Cardiac muscle cell (in vitro differentiated cells and primary cell): ENCODE measurements around the gene IZUMO4. TPM values are rescaled to one million over a fixed set of nuclear protein-coding genes. Genes with fewer than 3 reads are reported as not detected.

ENCODE experiments used
- DNase-seq, 2 donors: peaks; one replicate each; pipeline versions ENCODE4 v3.0.0 to v3.0.0-alpha.2; 2010 to 2017; ENCODE audit warnings: low read depth in 1 of 2, low spot score in 1 of 2
- H3K27ac ChIP-seq: fragments of 200-600 bp; sonication (generic); 2 replicates; pipeline ENCODE4 v1.5.1; 2016
- H3K27me3 ChIP-seq: fragments of 200-600 bp; sonication (generic); 2 replicates; pipeline ENCODE4 v1.6.0; 2016; ENCODE audit warnings: control low read depth
- H3K36me3 ChIP-seq: fragments of 200-600 bp; sonication (generic); 2 replicates; pipeline ENCODE4 v1.5.1; 2016; ENCODE audit warnings: control low read depth
- H3K4me1 ChIP-seq: fragments of 200-600 bp; sonication (generic); 2 replicates; pipeline ENCODE4 v1.8.1; 2017; ENCODE audit warnings: low read depth, mild to moderate bottlenecking, mixed run types
- H3K4me3 ChIP-seq: fragments of 200-600 bp; sonication (generic); 2 replicates; pipeline ENCODE4 v1.5.1; 2016; ENCODE audit warnings: mild to moderate bottlenecking
- H3K9me3 ChIP-seq: fragments of 200-600 bp; sonication (generic); 2 replicates; pipeline ENCODE4 v1.5.1; 2017; ENCODE audit warnings: low read depth, mild to moderate bottlenecking, control low read depth
- polyA plus RNA-seq: library from polyadenylated mRNA; unstranded; fragments of >200 nt; fragmentation: Nextera tagmentation; extraction: Ambion mirVana; gene quantifications from 2 replicates; pipeline ENCODE4 v1.2.1, GENCODE V29; 2016
- total RNA-seq: library from RNA; depleted of rRNA; stranded (reverse); fragments of >200 nt; gene quantifications from 2 replicates; pipeline ENCODE4 v1.2.3, GENCODE V29; 2016
- TF ChIP-seq, protein P1 (sequence below): IDR thresholded peaks from 2 replicates; pipeline ENCODE4 v1.5.1; 2012; ENCODE audit warnings: low read depth, mild to moderate bottlenecking, low read length

Gene IZUMO4
- total and polyA plus RNA-seq, 2 experiments from 2014 or later = 2.6 to 10.5 TPM

- Histone ChIP-seq H3K27ac (peak overlapping the region; percentile 51), H3K27me3 (no peaks in the 10 kb centered on the region)
Measured at GRCh38 chr19:2064788-2065524, 31.8 kb upstream of the IZUMO4 start.

GRCh38 chr19:2070436-2070827, 26.3 kb upstream of the IZUMO4 start:
- H3K27ac ChIP-seq = no peak overlapping the region
- H3K4me3 ChIP-seq = no peak overlapping the region
- no peaks in the 10 kb centered on the region for H3K4me1 ChIP-seq
- no peaks in the 10 kb centered on the region for H3K27me3 ChIP-seq
- H3K36me3 ChIP-seq = peaks cover 9% of the 10 kb centered on the region
- TF ChIP-seq, protein P1, sequence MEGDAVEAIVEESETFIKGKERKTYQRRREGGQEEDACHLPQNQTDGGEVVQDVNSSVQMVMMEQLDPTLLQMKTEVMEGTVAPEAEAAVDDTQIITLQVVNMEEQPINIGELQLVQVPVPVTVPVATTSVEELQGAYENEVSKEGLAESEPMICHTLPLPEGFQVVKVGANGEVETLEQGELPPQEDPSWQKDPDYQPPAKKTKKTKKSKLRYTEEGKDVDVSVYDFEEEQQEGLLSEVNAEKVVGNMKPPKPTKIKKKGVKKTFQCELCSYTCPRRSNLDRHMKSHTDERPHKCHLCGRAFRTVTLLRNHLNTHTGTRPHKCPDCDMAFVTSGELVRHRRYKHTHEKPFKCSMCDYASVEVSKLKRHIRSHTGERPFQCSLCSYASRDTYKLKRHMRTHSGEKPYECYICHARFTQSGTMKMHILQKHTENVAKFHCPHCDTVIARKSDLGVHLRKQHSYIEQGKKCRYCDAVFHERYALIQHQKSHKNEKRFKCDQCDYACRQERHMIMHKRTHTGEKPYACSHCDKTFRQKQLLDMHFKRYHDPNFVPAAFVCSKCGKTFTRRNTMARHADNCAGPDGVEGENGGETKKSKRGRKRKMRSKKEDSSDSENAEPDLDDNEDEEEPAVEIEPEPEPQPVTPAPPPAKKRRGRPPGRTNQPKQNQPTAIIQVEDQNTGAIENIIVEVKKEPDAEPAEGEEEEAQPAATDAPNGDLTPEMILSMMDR = no peak
- DNase-seq = no peak
- no peaks in the 10 kb centered on the region for H3K9me3 ChIP-seq

More at GRCh38 chr19:2064788-2065524, 31.8 kb upstream of the IZUMO4 start:
- Histone ChIP-seq H3K36me3 (no peaks in the 10 kb centered on the region), H3K9me3 (no peaks in the 10 kb centered on the region), H3K4me3 (no peak overlapping the region), H3K4me1 (peaks cover 13% of the 10 kb centered on the region)
- TF ChIP-seq, protein P1 = no peak
- no peak for DNase-seq

DNA sequence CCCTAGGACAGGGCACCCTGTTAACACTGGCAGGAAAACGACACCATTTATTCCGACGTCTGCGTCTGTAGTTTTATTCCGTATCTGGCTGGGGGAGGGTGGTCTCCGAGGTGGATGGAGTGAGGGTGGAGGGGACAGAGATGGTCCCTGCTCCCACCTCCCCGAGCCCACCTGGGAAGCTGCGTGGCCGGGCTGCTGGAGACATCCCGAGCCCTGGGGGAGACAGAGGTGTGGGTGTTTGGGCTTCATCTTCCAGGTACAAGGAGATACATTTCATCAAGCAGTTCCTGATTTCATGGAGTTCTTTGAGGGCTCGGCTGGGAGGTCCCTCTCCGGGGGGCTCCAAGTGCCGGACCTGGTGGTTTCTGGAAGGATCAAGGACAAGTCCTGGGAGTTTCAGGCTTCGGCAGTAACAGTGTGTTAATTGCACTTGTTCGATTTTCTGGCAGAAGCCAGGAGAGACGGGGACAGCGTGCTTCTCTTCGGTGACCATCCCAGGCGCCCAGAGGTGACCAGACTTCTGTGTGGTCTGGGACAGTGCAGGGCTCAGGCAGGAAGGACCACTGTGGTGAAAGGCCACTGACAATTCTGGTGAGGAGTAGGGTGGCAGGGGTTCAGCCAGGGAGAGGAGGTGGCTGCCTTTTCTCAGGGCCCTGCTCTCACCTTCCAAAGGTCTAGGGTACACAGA, 25.6 kb upstream of the IZUMO4 start:
- TF ChIP-seq, protein P1 = no peak
- H3K27ac ChIP-seq = no peak overlapping the region
- no peak for DNase-seq
- H3K4me3 ChIP-seq = no peak overlapping the region
- no peaks in the 10 kb centered on the region for H3K4me1 ChIP-seq
- no peaks in the 10 kb centered on the region for H3K27me3 ChIP-seq
- H3K36me3 ChIP-seq = peaks cover 9% of the 10 kb centered on the region
- H3K9me3 ChIP-seq = no peaks in the 10 kb centered on the region

- no peak for DNase-seq
- Histone ChIP-seq H3K36me3 (peaks cover 17% of the 10 kb centered on the region), H3K4me3 (no peak overlapping the region), H3K4me1 (no peaks in the 10 kb centered on the region), H3K9me3 (no peaks in the 10 kb centered on the region), H3K27me3 (no peaks in the 10 kb centered on the region), H3K27ac (no peak overlapping the region)
- TF ChIP-seq, protein P1 = no peak
Measured at GRCh38 chr19:2072757-2073551, 23.8 kb upstream of the IZUMO4 start.

- no peak for DNase-seq
- no peak overlapping the region for H3K27ac ChIP-seq
- TF ChIP-seq, protein P1 = no peak
Measured at GRCh38 chr19:2076526-2076944, 20.2 kb upstream of the IZUMO4 start.

More at GRCh38 chr19:2076526-2076944, 20.2 kb upstream of the IZUMO4 start:
- Histone ChIP-seq H3K27me3 (no peaks in the 10 kb centered on the region), H3K36me3 (peaks cover 17% of the 10 kb centered on the region), H3K4me3 (no peak overlapping the region), H3K9me3 (no peaks in the 10 kb centered on the region), H3K4me1 (no peaks in the 10 kb centered on the region)
